Activated naive CD8-positive, alpha-beta T cell treated with anti-CD3 and anti-CD28 coated beads, Interleukin-2, amount 50 U/mL, for 24 hours (primary cell): ENCODE measurements around the gene AMN1.
"Not testable (repeated sequence)": the region's sequence is repeated elsewhere in the genome, so short reads cannot be mapped to it uniquely, and the experiment has no call there.

Experiments
- ATAC-seq: fragments of 150-1000 bp; cut with Tn5 transposase; one replicate; pipeline ENCODE4 v1.10.0; 2021
- DNase-seq: peaks from one replicate; pipeline ENCODE4 v3.0.0; 2021
- H3K27ac Mint-ChIP-seq: one replicate; pipeline ENCODE4 v1.8.0; 2021; ENCODE audit warnings: mild to moderate bottlenecking, mixed read lengths
- H3K27me3 Mint-ChIP-seq: one replicate; pipeline ENCODE4 v1.8.0; 2021; ENCODE audit warnings: mixed read lengths
- H3K36me3 Mint-ChIP-seq: one replicate; pipeline ENCODE4 v1.8.0; 2021; ENCODE audit warnings: low read depth, mixed read lengths
- H3K4me1 Mint-ChIP-seq: one replicate; pipeline ENCODE4 v1.8.0; 2021; ENCODE audit warnings: mixed read lengths
- H3K4me3 Mint-ChIP-seq: one replicate; pipeline ENCODE4 v1.8.0; 2021; ENCODE audit warnings: mild to moderate bottlenecking, moderate library complexity, mixed read lengths
- H3K9me3 Mint-ChIP-seq: one replicate; pipeline ENCODE4 v1.8.0; 2021; ENCODE audit warnings: mixed read lengths

AMN1 gene

GRCh38 chr12:31722580-31722979 lies 6.2 kb downstream of the AMN1 start:
- DNase-seq, result no peak
- peaks cover 24% of the 10 kb centered on the region for H3K36me3 Mint-ChIP-seq
- no peak overlapping the region for H3K4me3 Mint-ChIP-seq
- peaks cover 59% of the 10 kb centered on the region for H3K4me1 Mint-ChIP-seq
- no peaks in the 10 kb centered on the region for H3K27me3 Mint-ChIP-seq
- peaks cover 11% of the 10 kb centered on the region for H3K9me3 Mint-ChIP-seq
- ATAC-seq, result no peak
- peak overlapping the region; percentile 56 for H3K27ac Mint-ChIP-seq

- H3K27me3 Mint-ChIP-seq, H3K27ac Mint-ChIP-seq, H3K4me3 Mint-ChIP-seq, ATAC-seq, DNase-seq: not testable (repeated sequence)
- Mint-ChIP-seq H3K4me1 (peaks cover 39% of the 10 kb centered on the region), H3K36me3 (peaks cover 37% of the 10 kb centered on the region), H3K9me3 (peaks cover 14% of the 10 kb centered on the region)
These were observed 10.2 kb downstream of the AMN1 start for GRCh38 chr12:31718542-31719198.

- not testable (repeated sequence) for H3K27me3 Mint-ChIP-seq, H3K27ac Mint-ChIP-seq, DNase-seq, H3K4me3 Mint-ChIP-seq, ATAC-seq
- Mint-ChIP-seq H3K9me3 (peaks cover 14% of the 10 kb centered on the region), H3K4me1 (peaks cover 22% of the 10 kb centered on the region), H3K36me3 (peaks cover 35% of the 10 kb centered on the region)
These were observed 11.8 kb downstream of the AMN1 start for GRCh38 chr12:31716998-31717397.

GRCh38 chr12:31715283-31715825 lies 13.5 kb downstream of the AMN1 start:
- ATAC-seq (no peak), DNase-seq (no peak)
- Mint-ChIP-seq H3K36me3 (peaks cover 32% of the 10 kb centered on the region), H3K9me3 (peaks cover 22% of the 10 kb centered on the region), H3K4me1 (peaks cover 13% of the 10 kb centered on the region), H3K27ac (peak overlapping the region; percentile 66), H3K27me3 (no peaks in the 10 kb centered on the region), H3K4me3 (peak overlapping the region; percentile 3)

- no peaks in the 10 kb centered on the region for H3K27me3 Mint-ChIP-seq
- H3K4me1 Mint-ChIP-seq, result peaks cover 14% of the 10 kb centered on the region
- DNase-seq, result no peak
- H3K9me3 Mint-ChIP-seq, result peaks cover 25% of the 10 kb centered on the region
- ATAC-seq, result no peak
- peaks cover 33% of the 10 kb centered on the region for H3K36me3 Mint-ChIP-seq
- H3K27ac Mint-ChIP-seq, result peak overlapping the region; percentile 66
- H3K4me3 Mint-ChIP-seq, result peak overlapping the region; percentile 3
These were observed 14.2 kb downstream of the AMN1 start for GRCh38 chr12:31714406-31715271.

GRCh38 chr12:31712877-31713276 lies 15.9 kb downstream of the AMN1 start:
- H3K27ac Mint-ChIP-seq, result no peak overlapping the region
- H3K9me3 Mint-ChIP-seq, result peaks cover 31% of the 10 kb centered on the region
- peaks cover 31% of the 10 kb centered on the region for H3K36me3 Mint-ChIP-seq
- DNase-seq, result no peak
- H3K27me3 Mint-ChIP-seq, result no peaks in the 10 kb centered on the region
- no peak overlapping the region for H3K4me3 Mint-ChIP-seq
- H3K4me1 Mint-ChIP-seq, result peaks cover 14% of the 10 kb centered on the region
- ATAC-seq, result no peak

- peaks cover 31% of the 10 kb centered on the region for H3K9me3 Mint-ChIP-seq
- no peaks in the 10 kb centered on the region for H3K27me3 Mint-ChIP-seq
- H3K27ac Mint-ChIP-seq, result peak overlapping the region; percentile 16
- DNase-seq (no peak), ATAC-seq (no peak)
- H3K36me3 Mint-ChIP-seq, result peaks cover 26% of the 10 kb centered on the region
- peaks cover 13% of the 10 kb centered on the region for H3K4me1 Mint-ChIP-seq
- H3K4me3 Mint-ChIP-seq, result no peak overlapping the region
These were observed 18.6 kb downstream of the AMN1 start for GRCh38 chr12:31710021-31710818.

- H3K4me3 Mint-ChIP-seq, DNase-seq, H3K27me3 Mint-ChIP-seq, H3K27ac Mint-ChIP-seq, ATAC-seq: not testable (repeated sequence)
- Mint-ChIP-seq H3K36me3 (peaks cover 25% of the 10 kb centered on the region), H3K4me1 (peaks cover 23% of the 10 kb centered on the region), H3K9me3 (peaks cover 31% of the 10 kb centered on the region)
These were observed 20.7 kb downstream of the AMN1 start for GRCh38 chr12:31708118-31708517.

- Mint-ChIP-seq H3K4me1 (peaks cover 21% of the 10 kb centered on the region), H3K27ac (no peak overlapping the region), H3K36me3 (peaks cover 27% of the 10 kb centered on the region), H3K4me3 (no peak overlapping the region), H3K9me3 (peaks cover 26% of the 10 kb centered on the region), H3K27me3 (no peaks in the 10 kb centered on the region)
- ATAC-seq (no peak), DNase-seq (no peak)
These were observed 23.2 kb downstream of the AMN1 start for GRCh38 chr12:31705621-31706020.

- Mint-ChIP-seq H3K4me1 (peaks cover 17% of the 10 kb centered on the region), H3K9me3 (peaks cover 4% of the 10 kb centered on the region), H3K4me3 (no peak overlapping the region), H3K27ac (no peak overlapping the region), H3K27me3 (no peaks in the 10 kb centered on the region), H3K36me3 (peaks cover 23% of the 10 kb centered on the region)
- ATAC-seq (no peak), DNase-seq (no peak)
These were observed 26.8 kb downstream of the AMN1 start for GRCh38 chr12:31702047-31702446.

- not testable (repeated sequence) for H3K4me1 Mint-ChIP-seq, H3K4me3 Mint-ChIP-seq, H3K27me3 Mint-ChIP-seq, DNase-seq, H3K27ac Mint-ChIP-seq, H3K9me3 Mint-ChIP-seq, ATAC-seq
- peaks cover 34% of the 10 kb centered on the region for H3K36me3 Mint-ChIP-seq
These were observed 38.9 kb downstream of the AMN1 start for GRCh38 chr12:31689921-31690320.

GRCh38 chr12:31687101-31687527 lies 41.7 kb downstream of the AMN1 start:
- no peak for ATAC-seq

GRCh38 chr12:31685801-31686200 lies 43.0 kb downstream of the AMN1 start:
- no peak overlapping the region for H3K4me3 Mint-ChIP-seq
- peaks cover 14% of the 10 kb centered on the region for H3K9me3 Mint-ChIP-seq
- peaks cover 45% of the 10 kb centered on the region for H3K36me3 Mint-ChIP-seq
- peaks cover 15% of the 10 kb centered on the region for H3K4me1 Mint-ChIP-seq
- DNase-seq (no peak), ATAC-seq (no peak)
- H3K27ac Mint-ChIP-seq, result no peak overlapping the region
- H3K27me3 Mint-ChIP-seq, result no peaks in the 10 kb centered on the region

More at GRCh38 chr12:31687101-31687527, 41.7 kb downstream of the AMN1 start:
- peaks cover 12% of the 10 kb centered on the region for H3K4me1 Mint-ChIP-seq
- H3K4me3 Mint-ChIP-seq, result no peak overlapping the region
- DNase-seq, result no peak
- peaks cover 45% of the 10 kb centered on the region for H3K36me3 Mint-ChIP-seq
- peaks cover 13% of the 10 kb centered on the region for H3K9me3 Mint-ChIP-seq
- H3K27me3 Mint-ChIP-seq, result no peaks in the 10 kb centered on the region
- H3K27ac Mint-ChIP-seq, result peak overlapping the region; percentile 35
